Measurements from ENCODE around the gene SLC8B1. TPM values are rescaled to one million over a fixed set of nuclear protein-coding genes. Genes with fewer than 3 reads are reported as not detected.

SLC8B1 gene
- polyA plus RNA-seq, 1 donor (not counting 4 experiments of a cell fraction or from before 2014, with no cell fraction given): 8.0 TPM

DNA sequence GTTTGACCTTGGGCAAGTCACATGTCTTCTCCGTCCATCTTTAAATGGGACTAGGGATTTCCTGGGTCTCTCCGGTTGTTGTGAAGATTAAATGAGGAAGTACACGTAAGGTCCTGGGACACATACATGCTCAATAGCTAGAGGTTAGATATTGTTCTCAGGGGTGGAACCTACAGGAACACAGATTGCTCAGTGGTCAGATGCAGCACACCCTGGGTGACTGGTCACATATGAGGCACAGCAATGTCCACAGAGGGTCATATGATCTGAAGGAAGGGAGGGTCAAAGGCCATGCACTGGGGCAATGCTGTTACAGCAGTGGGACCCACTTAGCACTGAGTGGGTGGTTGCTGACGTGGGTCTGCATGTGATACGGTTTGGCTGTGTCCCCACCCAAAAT is 11.4 kb upstream of the SLC8B1 start:
- no peak overlapping the region for H3K4me2 ChIP-seq (ENCODE audit: control insufficient read depth, extremely low read depth, insufficient read depth, low read depth, low read length)
- H3K9me1 ChIP-seq (ENCODE audit: control insufficient read depth, extremely low read depth, insufficient read depth, low read length): no peaks in the 10 kb centered on the region
- no peaks in the 10 kb centered on the region for H3K9me3 ChIP-seq (ENCODE audit: control insufficient read depth, low read depth, low read length)
- no peak for FAIRE-seq
- no peaks in the 10 kb centered on the region for H4K20me1 ChIP-seq (ENCODE audit: control insufficient read depth, extremely low read depth, insufficient read depth, low read length)
- no peak overlapping the region for H3K27ac ChIP-seq (ENCODE audit: control insufficient read depth, insufficient read depth, low read length)
- H3K27me3 ChIP-seq (ENCODE audit: control insufficient read depth, extremely low read depth, insufficient read depth, low read length): no peaks in the 10 kb centered on the region
- no peaks in the 10 kb centered on the region for H3K79me2 ChIP-seq (ENCODE audit: control insufficient read depth, insufficient read depth, low read length)
- dilution Hi-C loops (cut with MboI; ENCODE audit: extremely low pct_ligation_motif_present, low sequenced_read_pairs): no loop called here
- H3K4me1 ChIP-seq (ENCODE audit: control insufficient read depth, extremely low read depth, insufficient read depth, low read length): no peaks in the 10 kb centered on the region
- H3K4me3 ChIP-seq (ENCODE audit: control insufficient read depth in 2 of 3, extremely low read depth in 1 of 3, insufficient read depth in 2 of 3, low read depth in 1 of 3, low read length in 3 of 3): no peak overlapping the region
- TF ChIP-seq, protein P1, sequence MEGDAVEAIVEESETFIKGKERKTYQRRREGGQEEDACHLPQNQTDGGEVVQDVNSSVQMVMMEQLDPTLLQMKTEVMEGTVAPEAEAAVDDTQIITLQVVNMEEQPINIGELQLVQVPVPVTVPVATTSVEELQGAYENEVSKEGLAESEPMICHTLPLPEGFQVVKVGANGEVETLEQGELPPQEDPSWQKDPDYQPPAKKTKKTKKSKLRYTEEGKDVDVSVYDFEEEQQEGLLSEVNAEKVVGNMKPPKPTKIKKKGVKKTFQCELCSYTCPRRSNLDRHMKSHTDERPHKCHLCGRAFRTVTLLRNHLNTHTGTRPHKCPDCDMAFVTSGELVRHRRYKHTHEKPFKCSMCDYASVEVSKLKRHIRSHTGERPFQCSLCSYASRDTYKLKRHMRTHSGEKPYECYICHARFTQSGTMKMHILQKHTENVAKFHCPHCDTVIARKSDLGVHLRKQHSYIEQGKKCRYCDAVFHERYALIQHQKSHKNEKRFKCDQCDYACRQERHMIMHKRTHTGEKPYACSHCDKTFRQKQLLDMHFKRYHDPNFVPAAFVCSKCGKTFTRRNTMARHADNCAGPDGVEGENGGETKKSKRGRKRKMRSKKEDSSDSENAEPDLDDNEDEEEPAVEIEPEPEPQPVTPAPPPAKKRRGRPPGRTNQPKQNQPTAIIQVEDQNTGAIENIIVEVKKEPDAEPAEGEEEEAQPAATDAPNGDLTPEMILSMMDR (optimal IDR thresholded peaks at IDR 0.05 in 1 of 3, IDR thresholded peaks at IDR 0.05 in 1 of 3, conservative IDR thresholded peaks at IDR 0.05 in 1 of 3; ENCODE audit: extremely low read depth in 1 of 3, insufficient read depth in 2 of 3, low read length in 3 of 3): no peak
- no peak for TF ChIP-seq EZH2 (IDR thresholded peaks at IDR 0.05; ENCODE audit: low read length)
- DNase-seq (ENCODE audit: low read depth, low spot score): no peak
- no peak overlapping the region for H2AFZ ChIP-seq (ENCODE audit: control insufficient read depth, low read length)
- H3K36me3 ChIP-seq (ENCODE audit: control insufficient read depth in 2 of 2, extremely low read depth in 1 of 2, insufficient read depth in 2 of 2, low read length in 2 of 2): no peaks in the 10 kb centered on the region
- H3K9ac ChIP-seq (ENCODE audit: control insufficient read depth, extremely low read depth, insufficient read depth, low read length): no peak overlapping the region

DNA sequence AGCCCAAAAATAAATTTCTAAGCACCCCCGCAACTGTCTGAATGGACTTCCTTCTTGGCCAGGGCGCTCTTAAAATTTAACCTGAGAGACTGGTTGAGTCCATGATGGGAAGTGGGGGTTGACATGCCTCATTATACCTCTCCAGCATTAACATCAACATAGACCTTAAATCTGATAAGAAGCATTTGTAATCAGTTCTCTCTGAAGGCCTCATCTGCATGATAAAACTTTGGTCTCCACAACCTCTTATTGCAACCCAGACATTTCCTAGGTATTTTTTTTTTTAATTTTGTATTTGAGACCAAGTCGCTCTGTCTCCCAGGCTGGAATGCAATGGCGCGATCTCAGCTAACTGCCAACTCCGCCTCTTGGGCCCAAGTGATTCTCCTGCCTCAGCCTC is 10.4 kb upstream of the SLC8B1 start:
- H3K79me2 ChIP-seq (ENCODE audit: control insufficient read depth, insufficient read depth, low read length): no peaks in the 10 kb centered on the region
- H3K4me3 ChIP-seq (ENCODE audit: control insufficient read depth in 2 of 3, extremely low read depth in 1 of 3, insufficient read depth in 2 of 3, low read depth in 1 of 3, low read length in 3 of 3): no peak overlapping the region
- no peaks in the 10 kb centered on the region for H3K9me3 ChIP-seq (ENCODE audit: control insufficient read depth, low read depth, low read length)
- H3K36me3 ChIP-seq (ENCODE audit: control insufficient read depth in 2 of 2, extremely low read depth in 1 of 2, insufficient read depth in 2 of 2, low read length in 2 of 2): no peaks in the 10 kb centered on the region
- no peak for FAIRE-seq
- no peaks in the 10 kb centered on the region for H3K9me1 ChIP-seq (ENCODE audit: control insufficient read depth, extremely low read depth, insufficient read depth, low read length)
- dilution Hi-C loops (cut with MboI; ENCODE audit: extremely low pct_ligation_motif_present, low sequenced_read_pairs): no loop called here
- no peak for TF ChIP-seq EZH2 (IDR thresholded peaks at IDR 0.05; ENCODE audit: low read length)
- TF ChIP-seq, protein P1 (optimal IDR thresholded peaks at IDR 0.05 in 1 of 3, IDR thresholded peaks at IDR 0.05 in 1 of 3, conservative IDR thresholded peaks at IDR 0.05 in 1 of 3; ENCODE audit: extremely low read depth in 1 of 3, insufficient read depth in 2 of 3, low read length in 3 of 3): no peak
- no peak overlapping the region for H2AFZ ChIP-seq (ENCODE audit: control insufficient read depth, low read length)
- no peak overlapping the region for H3K27ac ChIP-seq (ENCODE audit: control insufficient read depth, insufficient read depth, low read length)
- no peak for DNase-seq (ENCODE audit: low read depth, low spot score)
- no peak overlapping the region for H3K4me2 ChIP-seq (ENCODE audit: control insufficient read depth, extremely low read depth, insufficient read depth, low read depth, low read length)
- H3K4me1 ChIP-seq (ENCODE audit: control insufficient read depth, extremely low read depth, insufficient read depth, low read length): no peaks in the 10 kb centered on the region
- no peak overlapping the region for H3K9ac ChIP-seq (ENCODE audit: control insufficient read depth, extremely low read depth, insufficient read depth, low read length)
- H3K27me3 ChIP-seq (ENCODE audit: control insufficient read depth, extremely low read depth, insufficient read depth, low read length): no peaks in the 10 kb centered on the region
- no peaks in the 10 kb centered on the region for H4K20me1 ChIP-seq (ENCODE audit: control insufficient read depth, extremely low read depth, insufficient read depth, low read length)

All from keratinocyte (primary cell).